ENCODE results near the gene ZNF319. TPM values are rescaled to one million over a fixed set of nuclear protein-coding genes. Genes with fewer than 3 reads are reported as not detected.

Gene ZNF319
- total and polyA plus RNA-seq, 4 donors: 0.64 to 3.4 (median 2.6) TPM

GRCh38 chr16:57969451-57970123, 30.9 kb downstream of the ZNF319 start:
- Histone ChIP-seq H3K9me3 (ENCODE audit: control insufficient read depth in 4 of 4, low read length in 3 of 4) (no peaks in the 10 kb centered on the region), H3K36me3 (ENCODE audit: control insufficient read depth in 4 of 4, insufficient read depth in 3 of 4, low read depth in 1 of 4, low read length in 3 of 4) (no peaks in the 10 kb centered on the region), H3K4me3 (ENCODE audit: low read depth in 1 of 3, low read length in 3 of 3) (no peak overlapping the region), H3K27ac (ENCODE audit: low read depth in 1 of 2, low read length in 2 of 2) (no peak overlapping the region), H3K27me3 (ENCODE audit: control insufficient read depth in 4 of 4, insufficient read depth in 4 of 4, low read length in 3 of 4) (no peaks in the 10 kb centered on the region), H3K9ac (ENCODE audit: low read depth in 1 of 2, low read length in 2 of 2) (no peak overlapping the region), H3K4me1 (ENCODE audit: control insufficient read depth in 4 of 4, insufficient read depth in 4 of 4, low read length in 3 of 4) (no peaks in the 10 kb centered on the region)
- TF ChIP-seq YY1 (IDR thresholded peaks at IDR 0.05): no peak
- no peak for TF ChIP-seq RAD21 (IDR thresholded peaks at IDR 0.05)
- no peak for TF ChIP-seq NR2F2 (IDR thresholded peaks at IDR 0.05)
- no peak for TF ChIP-seq SP1 (IDR thresholded peaks at IDR 0.05)
- TF ChIP-seq RXRA (IDR thresholded peaks at IDR 0.05): no peak
- TF ChIP-seq HNF4A (conservative IDR thresholded peaks at IDR 0.05): no peak
- no peak for TF ChIP-seq TAF1 (conservative IDR thresholded peaks at IDR 0.05)
- TF ChIP-seq HNF4G (IDR thresholded peaks at IDR 0.05): no peak
- no peak for TF ChIP-seq EGR1 (IDR thresholded peaks at IDR 0.05; ENCODE audit: low read depth in 2 of 2)
- no peak for TF ChIP-seq ZBTB33 (IDR thresholded peaks at IDR 0.05)
- TF ChIP-seq CTCF (IDR thresholded peaks at IDR 0.05; ENCODE audit: low read depth, low read length, missing input control): no peak
- TF ChIP-seq JUND (IDR thresholded peaks at IDR 0.05): no peak
- no peak for TF ChIP-seq REST (IDR thresholded peaks at IDR 0.05)
- no peak for TF ChIP-seq MAX (IDR thresholded peaks at IDR 0.05)
- no peak for TF ChIP-seq ATF3 (IDR thresholded peaks at IDR 0.05)
- TF ChIP-seq GABPA (IDR thresholded peaks at IDR 0.05 in 1 of 2, conservative IDR thresholded peaks at IDR 0.05 in 1 of 2): no peak
- DNase-seq (ENCODE audit: low spot score): no peak
- WGBS: 78% methylated on average over 10 of the region's 10 CpGs
